MM.1S (cell line): ENCODE data around the gene CYSLTR2.

ENCODE experiments used
- DNase-seq: peaks from one replicate; pipeline ENCODE4 v3.0.0-alpha.2; 2015
- H2AFZ ChIP-seq: fragments of 300-600 bp; sonication (generic); 2 replicates; pipeline ENCODE4 v1.6.0; 2016; ENCODE audit warnings: antibody characterized with exemption, low read length
- H3F3A ChIP-seq: fragments of 300-600 bp; sonication (generic); 2 replicates; pipeline ENCODE4 v1.6.1; 2016; ENCODE audit warnings: mild to moderate bottlenecking, antibody characterized with exemption, low read length, moderate library complexity, mixed read lengths; ENCODE audit not compliant: insufficient read depth
- H3K27ac ChIP-seq: fragments of 300-600 bp; sonication (generic); 2 replicates; pipeline ENCODE4 v1.5.1; 2016; ENCODE audit warnings: mild to moderate bottlenecking, low read length
- H3K27me3 ChIP-seq: fragments of 300-600 bp; sonication (generic); replicated peaks from 2 replicates; pipeline ENCODE4 v1.6.0; 2016; ENCODE audit warnings: low read length; ENCODE audit not compliant: insufficient read depth
- H3K36me3 ChIP-seq: fragments of 300-600 bp; sonication (generic); replicated peaks from 2 replicates; pipeline ENCODE4 v1.6.1; 2016; ENCODE audit warnings: mild to moderate bottlenecking, low read length, mixed read lengths; ENCODE audit not compliant: insufficient read depth
- H3K4me1 ChIP-seq: fragments of 300-600 bp; sonication (generic); 2 replicates; pipeline ENCODE4 v1.6.1; 2016; ENCODE audit warnings: low read length, mixed read lengths
- H3K4me2 ChIP-seq: fragments of 300-600 bp; sonication (generic); 2 replicates; pipeline ENCODE4 v1.6.0; 2016; ENCODE audit warnings: low read depth, low read length
- H3K4me3 ChIP-seq: fragments of 300-600 bp; sonication (generic); 2 replicates; pipeline ENCODE4 v1.5.1; 2016; ENCODE audit warnings: low read length, mixed read lengths
- H3K79me2 ChIP-seq: fragments of 300-600 bp; sonication (generic); 2 replicates; pipeline ENCODE4 v1.6.1; 2016; ENCODE audit warnings: mixed run types, low read length, mixed read lengths
- H3K9ac ChIP-seq: fragments of 300-600 bp; sonication (generic); 2 replicates; pipeline ENCODE4 v1.6.1; 2016; ENCODE audit warnings: low read length, mixed read lengths
- H3K9me2 ChIP-seq: fragments of 300-600 bp; sonication (generic); replicated peaks from 2 replicates; pipeline ENCODE4 v1.6.1; 2016; ENCODE audit warnings: mild to moderate bottlenecking, low read length, mixed read lengths; ENCODE audit not compliant: insufficient read depth
- H3K9me3 ChIP-seq: fragments of 300-600 bp; sonication (generic); replicated peaks from 2 replicates; pipeline ENCODE4 v1.6.1; 2016; ENCODE audit warnings: mild to moderate bottlenecking, low read length, mixed read lengths; ENCODE audit not compliant: insufficient read depth
- H4K20me1 ChIP-seq: fragments of 300-600 bp; sonication (generic); 2 replicates; pipeline ENCODE4 v1.6.1; 2016; ENCODE audit warnings: mild to moderate bottlenecking, low read length, moderate library complexity, mixed read lengths; ENCODE audit not compliant: insufficient read depth
- EZH2 ChIP-seq: fragments of 300-600 bp; sonication (generic); optimal IDR thresholded peaks from 2 replicates; pipeline ENCODE3; 2017; ENCODE audit warnings: low read depth, mild to moderate bottlenecking, antibody characterized with exemption, low read length, mixed read lengths
- EZH2phosphoT487 ChIP-seq: fragments of 300-600 bp; sonication (generic); IDR thresholded peaks from 2 replicates; pipeline ENCODE4 v1.6.1; 2018; ENCODE audit warnings: antibody characterized with exemption, low read length
- TF ChIP-seq, protein P1 (sequence below): fragments of 300-600 bp; sonication (generic); IDR thresholded peaks from 2 replicates; pipeline ENCODE4 v1.5.1; 2016; ENCODE audit warnings: antibody characterized with exemption, low read length, mixed read lengths

CYSLTR2 gene

GRCh38 chr13:48621056-48621455 lies 32.7 kb upstream of the CYSLTR2 start:
- no peaks in the 10 kb centered on the region for H3F3A ChIP-seq

GRCh38 chr13:48624016-48624415 lies 29.7 kb upstream of the CYSLTR2 start:
- H3K27me3 ChIP-seq: no peaks in the 10 kb centered on the region
- no peaks in the 10 kb centered on the region for H3K79me2 ChIP-seq
- no peaks in the 10 kb centered on the region for H3F3A ChIP-seq
- H3K27ac ChIP-seq: no peak overlapping the region
- H3K4me3 ChIP-seq: no peak overlapping the region
- no peak overlapping the region for H3K4me2 ChIP-seq
- H3K9me2 ChIP-seq: no peaks in the 10 kb centered on the region
- no peaks in the 10 kb centered on the region for H3K4me1 ChIP-seq
- DNase-seq: no peak
- H3K36me3 ChIP-seq: no peaks in the 10 kb centered on the region
- H2AFZ ChIP-seq: no peak overlapping the region
- H3K9ac ChIP-seq: no peak overlapping the region
- TF ChIP-seq EZH2phosphoT487 (no peak), EZH2 (no peak)
- TF ChIP-seq, protein P1, sequence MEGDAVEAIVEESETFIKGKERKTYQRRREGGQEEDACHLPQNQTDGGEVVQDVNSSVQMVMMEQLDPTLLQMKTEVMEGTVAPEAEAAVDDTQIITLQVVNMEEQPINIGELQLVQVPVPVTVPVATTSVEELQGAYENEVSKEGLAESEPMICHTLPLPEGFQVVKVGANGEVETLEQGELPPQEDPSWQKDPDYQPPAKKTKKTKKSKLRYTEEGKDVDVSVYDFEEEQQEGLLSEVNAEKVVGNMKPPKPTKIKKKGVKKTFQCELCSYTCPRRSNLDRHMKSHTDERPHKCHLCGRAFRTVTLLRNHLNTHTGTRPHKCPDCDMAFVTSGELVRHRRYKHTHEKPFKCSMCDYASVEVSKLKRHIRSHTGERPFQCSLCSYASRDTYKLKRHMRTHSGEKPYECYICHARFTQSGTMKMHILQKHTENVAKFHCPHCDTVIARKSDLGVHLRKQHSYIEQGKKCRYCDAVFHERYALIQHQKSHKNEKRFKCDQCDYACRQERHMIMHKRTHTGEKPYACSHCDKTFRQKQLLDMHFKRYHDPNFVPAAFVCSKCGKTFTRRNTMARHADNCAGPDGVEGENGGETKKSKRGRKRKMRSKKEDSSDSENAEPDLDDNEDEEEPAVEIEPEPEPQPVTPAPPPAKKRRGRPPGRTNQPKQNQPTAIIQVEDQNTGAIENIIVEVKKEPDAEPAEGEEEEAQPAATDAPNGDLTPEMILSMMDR: no peak
- no peaks in the 10 kb centered on the region for H3K9me3 ChIP-seq
- no peaks in the 10 kb centered on the region for H4K20me1 ChIP-seq

More at GRCh38 chr13:48621056-48621455, 32.7 kb upstream of the CYSLTR2 start:
- Histone ChIP-seq H2AFZ (no peak overlapping the region), H3K27me3 (no peaks in the 10 kb centered on the region), H4K20me1 (no peaks in the 10 kb centered on the region), H3K27ac (no peak overlapping the region), H3K36me3 (no peaks in the 10 kb centered on the region), H3K4me3 (no peak overlapping the region), H3K9ac (no peak overlapping the region), H3K79me2 (no peaks in the 10 kb centered on the region), H3K4me1 (no peaks in the 10 kb centered on the region), H3K4me2 (no peak overlapping the region), H3K9me2 (no peaks in the 10 kb centered on the region), H3K9me3 (no peaks in the 10 kb centered on the region)
- no peak for DNase-seq
- TF ChIP-seq, protein P1: no peak
- TF ChIP-seq EZH2phosphoT487: no peak
- TF ChIP-seq EZH2: no peak

DNA sequence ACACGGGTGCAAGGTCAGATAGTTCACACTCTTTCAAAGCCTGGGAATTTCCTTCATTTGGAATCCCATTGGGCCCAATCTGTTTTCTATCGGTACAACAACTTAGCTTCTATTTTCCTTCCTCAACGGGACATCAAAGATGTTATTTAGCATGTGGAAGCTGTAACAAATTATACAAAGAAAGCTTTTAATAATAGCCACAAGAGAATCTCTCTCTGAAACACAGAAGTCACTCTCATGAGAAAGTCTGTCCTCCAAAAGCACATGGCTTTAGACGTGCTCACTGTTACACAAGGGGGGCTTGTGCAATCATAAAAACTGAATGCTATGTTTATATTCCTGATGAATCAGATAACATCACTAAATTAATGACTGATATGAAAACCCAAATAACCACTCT lies 28.9 kb upstream of the CYSLTR2 start:
- no peak overlapping the region for H3K4me2 ChIP-seq
- H3K79me2 ChIP-seq: no peaks in the 10 kb centered on the region
- TF ChIP-seq, protein P1: no peak
- TF ChIP-seq EZH2phosphoT487: no peak
- no peak for TF ChIP-seq EZH2
- H4K20me1 ChIP-seq: no peaks in the 10 kb centered on the region
- no peaks in the 10 kb centered on the region for H3K9me3 ChIP-seq
- no peak overlapping the region for H3K4me3 ChIP-seq
- no peaks in the 10 kb centered on the region for H3K27me3 ChIP-seq
- H3F3A ChIP-seq: no peaks in the 10 kb centered on the region
- H3K9me2 ChIP-seq: no peaks in the 10 kb centered on the region
- no peaks in the 10 kb centered on the region for H3K4me1 ChIP-seq
- H3K27ac ChIP-seq: no peak overlapping the region
- no peak overlapping the region for H3K9ac ChIP-seq
- no peaks in the 10 kb centered on the region for H3K36me3 ChIP-seq
- no peak for DNase-seq
- no peak overlapping the region for H2AFZ ChIP-seq
